ENCODE data around the gene MEGF9. TPM values are rescaled to one million over a fixed set of nuclear protein-coding genes. Genes with fewer than 3 reads are reported as not detected.

The MEGF9 gene
- total and polyA plus RNA-seq, 2 of the 13 experiments (the other 11 are each of a cell fraction or from before 2014, with no cell fraction given): 3.1 to 3.3 TPM

DNA sequence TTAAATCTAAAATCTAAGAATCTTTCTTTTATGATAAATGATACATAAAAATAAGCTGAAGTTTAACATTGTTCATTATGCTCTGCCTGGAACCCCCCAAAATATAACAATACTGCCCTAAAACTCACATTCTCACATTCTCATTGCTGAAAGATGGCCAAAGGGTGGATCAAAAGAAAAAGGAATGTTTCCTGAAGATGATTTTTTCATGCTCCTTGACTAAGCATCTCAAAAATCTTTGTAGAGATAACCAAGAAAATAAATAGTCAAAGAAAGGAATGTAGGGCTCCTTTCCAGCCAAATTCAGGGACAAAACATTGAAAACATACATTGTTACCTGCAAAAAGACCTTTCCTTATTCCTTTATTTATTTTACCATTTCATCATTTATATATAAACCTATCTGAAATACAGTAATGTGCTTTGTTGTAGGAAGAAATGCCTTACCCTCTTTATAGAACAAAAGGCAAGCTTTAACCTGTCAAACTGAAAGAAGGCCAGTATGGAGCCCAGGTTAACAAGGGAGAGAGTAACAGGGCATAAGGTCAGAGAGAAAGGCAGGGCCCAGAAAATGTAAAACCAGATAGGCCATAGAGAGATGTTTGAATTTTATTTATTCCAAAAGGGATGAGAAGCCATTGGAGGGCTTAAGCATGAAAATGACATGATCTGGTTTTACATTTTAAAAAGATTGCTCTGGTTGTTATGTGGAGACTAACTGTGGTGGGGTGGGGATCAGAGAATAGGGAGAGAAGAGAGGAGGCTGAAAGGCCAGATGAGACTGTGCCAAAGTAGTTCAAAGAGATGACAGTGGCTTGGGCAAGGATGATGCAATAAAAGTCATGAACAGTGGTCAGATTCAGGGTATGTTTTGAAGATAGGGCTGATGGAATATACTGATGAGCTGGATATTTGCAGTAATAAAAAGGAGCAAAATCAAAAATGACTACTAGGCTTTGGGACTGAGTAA, 97.0 kb downstream of the MEGF9 start (continued):
- no peak for TF ChIP-seq CSRNP2 (CRISPR knock-in tag; conservative IDR thresholded peaks at IDR 0.05; ENCODE audit: low read depth)
- no peak for TF ChIP-seq JUNB (CRISPR knock-in tag; IDR thresholded peaks at IDR 0.05; ENCODE audit: borderline replicate concordance)
- TF ChIP-seq SNAI1 (CRISPR knock-in tag; IDR thresholded peaks at IDR 0.05; ENCODE audit: borderline replicate concordance): no peak
- TF ChIP-seq ATF3 (CRISPR knock-in tag; IDR thresholded peaks at IDR 0.05): peak; percentile 47; the same call in 1 of the 2 replicates
- TF ChIP-seq, protein P1, sequence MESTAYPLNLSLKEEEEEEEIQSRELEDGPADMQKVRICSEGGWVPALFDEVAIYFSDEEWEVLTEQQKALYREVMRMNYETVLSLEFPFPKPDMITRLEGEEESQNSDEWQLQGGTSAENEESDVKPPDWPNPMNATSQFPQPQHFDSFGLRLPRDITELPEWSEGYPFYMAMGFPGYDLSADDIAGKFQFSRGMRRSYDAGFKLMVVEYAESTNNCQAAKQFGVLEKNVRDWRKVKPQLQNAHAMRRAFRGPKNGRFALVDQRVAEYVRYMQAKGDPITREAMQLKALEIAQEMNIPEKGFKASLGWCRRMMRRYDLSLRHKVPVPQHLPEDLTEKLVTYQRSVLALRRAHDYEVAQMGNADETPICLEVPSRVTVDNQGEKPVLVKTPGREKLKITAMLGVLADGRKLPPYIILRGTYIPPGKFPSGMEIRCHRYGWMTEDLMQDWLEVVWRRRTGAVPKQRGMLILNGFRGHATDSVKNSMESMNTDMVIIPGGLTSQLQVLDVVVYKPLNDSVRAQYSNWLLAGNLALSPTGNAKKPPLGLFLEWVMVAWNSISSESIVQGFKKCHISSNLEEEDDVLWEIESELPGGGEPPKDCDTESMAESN (CRISPR knock-in tag; conservative IDR thresholded peaks at IDR 0.05): no peak
- TF ChIP-seq CREM (IDR thresholded peaks at IDR 0.05): no peak
- TF ChIP-seq CREM (CRISPR knock-in tag; IDR thresholded peaks at IDR 0.05): no peak
- peak; percentile 65; the same call in 1 of the 2 replicates for TF ChIP-seq ZNF644 (CRISPR knock-in tag; IDR thresholded peaks at IDR 0.05; ENCODE audit: low read depth)
- TF ChIP-seq HNRNPLL (IDR thresholded peaks at IDR 0.05; ENCODE audit: low read depth, low read length, poor library complexity, severe bottlenecking): no peak
- no peak for TF ChIP-seq MEIS1 (CRISPR knock-in tag; IDR thresholded peaks at IDR 0.05; ENCODE audit: borderline replicate concordance)
- TF ChIP-seq SMAD3 (CRISPR knock-in tag; IDR thresholded peaks at IDR 0.05): 0 out of 2 replicates have a peak, but pooled peaks have one; percentile 50
- no peak for TF ChIP-seq ZNF180 (CRISPR knock-in tag; IDR thresholded peaks at IDR 0.05; ENCODE audit: borderline replicate concordance, low read depth)
- TF ChIP-seq BRCA1 (CRISPR knock-in tag; IDR thresholded peaks at IDR 0.05): no peak
- TF ChIP-seq HMGA1 (CRISPR knock-in tag; conservative IDR thresholded peaks at IDR 0.05): no peak
- no peak for TF ChIP-seq ZBTB10 (CRISPR knock-in tag; IDR thresholded peaks at IDR 0.05; ENCODE audit: borderline replicate concordance)
- no peak for TF ChIP-seq SRF (IDR thresholded peaks at IDR 0.05; ENCODE audit: low read depth, low read length)
- no peak for TF ChIP-seq ZNF768 (CRISPR knock-in tag; IDR thresholded peaks at IDR 0.05)
- no peak for TF ChIP-seq ZNF333 (CRISPR knock-in tag; IDR thresholded peaks at IDR 0.05; ENCODE audit: borderline replicate concordance)
- no peak for TF ChIP-seq ZNF326 (CRISPR knock-in tag; IDR thresholded peaks at IDR 0.05; ENCODE audit: borderline replicate concordance)
- no peak for TF ChIP-seq NAIF1 (CRISPR knock-in tag; IDR thresholded peaks at IDR 0.05; ENCODE audit: borderline replicate concordance)
- TF ChIP-seq ZNF382 (CRISPR knock-in tag; IDR thresholded peaks at IDR 0.05; ENCODE audit: borderline replicate concordance): no peak
- no peak for TF ChIP-seq TOE1 (CRISPR knock-in tag; IDR thresholded peaks at IDR 0.05)
